ENCODE results near the gene RABGAP1L.

RABGAP1L gene

GRCh38 chr1:174324493-174324892 lies 165.2 kb downstream of the RABGAP1L start:
- CTCF ChIA-PET, result interaction anchor here (0.7 to 1.1 kb wide), 2 partner anchors 62 to 106 kb away, joined by 3 read pairs; no protein-coding TSS in a partner anchor
- no peak overlapping the region for H3K27ac ChIP-seq (ENCODE audit: extremely low read depth, low read depth, low read length)

GRCh38 chr1:174324939-174325338 lies 165.6 kb downstream of the RABGAP1L start:
- POLR2A ChIA-PET, result no interaction called here
- H3K36me3 ChIP-seq (ENCODE audit: control insufficient read depth in 2 of 2, insufficient read depth in 1 of 2, low read length in 2 of 2), result no peaks in the 10 kb centered on the region
- CTCF ChIA-PET, result interaction anchor here (0.7 to 1.1 kb wide), 2 partner anchors 62 to 107 kb away, joined by 3 read pairs; no protein-coding TSS in a partner anchor
- no peak overlapping the region for H3K27ac ChIP-seq (ENCODE audit: extremely low read depth, low read depth, low read length)
- no peak overlapping the region for H3K4me3 ChIP-seq (ENCODE audit: low read depth, low read length)
- no peaks in the 10 kb centered on the region for H3K9me3 ChIP-seq (ENCODE audit: control insufficient read depth, insufficient read depth, low read depth, low read length)
- H3K4me1 ChIP-seq (ENCODE audit: control insufficient read depth, insufficient read depth, low read length), result no peaks in the 10 kb centered on the region
- TF ChIP-seq ZNF157 (tag by site-specific recombination; IDR thresholded peaks at IDR 0.05) (no peak), ZSCAN5A (tag by site-specific recombination; IDR thresholded peaks at IDR 0.05) (no peak), ZNF560 (tag by site-specific recombination; IDR thresholded peaks at IDR 0.05; ENCODE audit: borderline replicate concordance) (no peak), ZNF311 (tag by site-specific recombination; IDR thresholded peaks at IDR 0.05; ENCODE audit: borderline replicate concordance) (no peak), ZNF610 (tag by site-specific recombination; IDR thresholded peaks at IDR 0.05; ENCODE audit: borderline replicate concordance) (no peak), ZNF202 (tag by site-specific recombination; IDR thresholded peaks at IDR 0.05; ENCODE audit: borderline replicate concordance) (no peak), PRDM4 (tag by site-specific recombination; IDR thresholded peaks at IDR 0.05) (no peak)

More at GRCh38 chr1:174324493-174324892, 165.2 kb downstream of the RABGAP1L start:
- no peak for TF ChIP-seq ZNF645 (tag by site-specific recombination; IDR thresholded peaks at IDR 0.05)
- TF ChIP-seq ZNF280D (tag by site-specific recombination; IDR thresholded peaks at IDR 0.05), result no peak
- TF ChIP-seq ZNF280C (tag by site-specific recombination; IDR thresholded peaks at IDR 0.05), result no peak
- no peak for TF ChIP-seq ZNF223 (tag by site-specific recombination; IDR thresholded peaks at IDR 0.05)
- no peak for TF ChIP-seq ZNF560 (tag by site-specific recombination; IDR thresholded peaks at IDR 0.05; ENCODE audit: borderline replicate concordance)
- TF ChIP-seq ZNF473 (tag by site-specific recombination; IDR thresholded peaks at IDR 0.05), result no peak
- TF ChIP-seq ZNF792 (tag by site-specific recombination; IDR thresholded peaks at IDR 0.05), result no peak
- no peak for TF ChIP-seq MYNN (tag by site-specific recombination; IDR thresholded peaks at IDR 0.05; ENCODE audit: borderline replicate concordance)
- no peak for TF ChIP-seq SETDB1 (IDR thresholded peaks at IDR 0.05; ENCODE audit: insufficient read length, low read length)
- TF ChIP-seq GFI1B (tag by site-specific recombination; IDR thresholded peaks at IDR 0.05), result no peak
- no peak for TF ChIP-seq ZNF362 (tag by site-specific recombination; IDR thresholded peaks at IDR 0.05)
- TF ChIP-seq ZNF521 (tag by site-specific recombination; IDR thresholded peaks at IDR 0.05), result no peak
- POLR2A ChIA-PET, result no interaction called here
- Histone ChIP-seq H3K4me1 (ENCODE audit: control insufficient read depth, insufficient read depth, low read length) (no peaks in the 10 kb centered on the region), H3K4me3 (ENCODE audit: low read depth, low read length) (no peak overlapping the region), H3K36me3 (ENCODE audit: control insufficient read depth in 2 of 2, insufficient read depth in 1 of 2, low read length in 2 of 2) (no peaks in the 10 kb centered on the region), H3K9me3 (ENCODE audit: control insufficient read depth, insufficient read depth, low read depth, low read length) (no peaks in the 10 kb centered on the region)

Measured in HEK293 (cell line).